ENCODE results near the gene OR2G6.

The OR2G6 gene

GRCh38 chr1:248576260-248576980 lies 68.5 kb downstream of the OR2G6 start:
- no peak for FAIRE-seq
